Ramos (cell line): ENCODE results near the gene VANGL1.

Experiments
- in situ Hi-C: fragments of 300-500 bp; cut with MboI; formaldehyde crosslinking; loops from one replicate; pipeline ENCODE4 v1.14.3; 2022; ENCODE audit warnings: low sequenced_read_pairs; ENCODE audit not compliant: unreplicated experiment

VANGL1 gene

GRCh38 chr1:115666206-115666605 is 24.4 kb downstream of the VANGL1 start:
- in situ Hi-C loops = no loop called here

GRCh38 chr1:115666702-115667101 is 24.9 kb downstream of the VANGL1 start:
- in situ Hi-C loops = no loop called here

GRCh38 chr1:115668579-115668978 is 26.8 kb downstream of the VANGL1 start:
- in situ Hi-C loops = no loop called here

GRCh38 chr1:115669002-115669673 is 27.4 kb downstream of the VANGL1 start:
- in situ Hi-C loops = no loop called here

GRCh38 chr1:115669886-115670285 is 28.1 kb downstream of the VANGL1 start:
- in situ Hi-C loops = no loop called here

GRCh38 chr1:115670476-115671175 is 28.9 kb downstream of the VANGL1 start:
- in situ Hi-C loops = no loop called here

- in situ Hi-C loops = no loop called here
Measured at GRCh38 chr1:115671176-115671934, 29.6 kb downstream of the VANGL1 start.

- in situ Hi-C loops = no loop called here
Measured at GRCh38 chr1:115672224-115673009, 30.6 kb downstream of the VANGL1 start.

GRCh38 chr1:115676498-115677181 is 34.9 kb downstream of the VANGL1 start:
- in situ Hi-C loops = no loop called here

- in situ Hi-C loops = no loop called here
Measured at GRCh38 chr1:115677182-115677555, 35.4 kb downstream of the VANGL1 start.

GRCh38 chr1:115677565-115677964 is 35.8 kb downstream of the VANGL1 start:
- in situ Hi-C loops = no loop called here

GRCh38 chr1:115678141-115678540 is 36.4 kb downstream of the VANGL1 start:
- in situ Hi-C loops = no loop called here

GRCh38 chr1:115679141-115679611 is 37.4 kb downstream of the VANGL1 start:
- in situ Hi-C loops = no loop called here

- in situ Hi-C loops = no loop called here
Measured at GRCh38 chr1:115680730-115681111, 39.0 kb downstream of the VANGL1 start.

- in situ Hi-C loops = no loop called here
Measured at GRCh38 chr1:115682792-115683191, 41.0 kb downstream of the VANGL1 start.

GRCh38 chr1:115685029-115685705 is 43.4 kb downstream of the VANGL1 start:
- in situ Hi-C loops = no loop called here

GRCh38 chr1:115687744-115688143 is 46.0 kb downstream of the VANGL1 start:
- in situ Hi-C loops = no loop called here

GRCh38 chr1:115690972-115691371 is 49.2 kb downstream of the VANGL1 start:
- in situ Hi-C loops = no loop called here

- in situ Hi-C loops = no loop called here
Measured at GRCh38 chr1:115692224-115692623, 50.5 kb downstream of the VANGL1 start.
